OCI-LY3 (cell line): ENCODE data around the gene PPAT.
"Not testable (repeated sequence)": the region's sequence is repeated elsewhere in the genome, so short reads cannot be mapped to it uniquely, and the experiment has no call there.

Experiments
- H2AFZ ChIP-seq: fragments of 200-600, 300-600 bp; shearing (Covaris generic); 2 replicates; pipeline ENCODE4 v1.6.0; 2014; ENCODE audit warnings: antibody characterized with exemption, low read depth, low read length
- H3K27ac ChIP-seq: fragments of 200-600, 300-600 bp; sonication (generic); 2 replicates; pipeline ENCODE4 v1.5.1; 2014; ENCODE audit warnings: mild to moderate bottlenecking, low read length, moderate library complexity, mixed read lengths
- H3K27me3 ChIP-seq: fragments of 200-600, 300-600 bp; sonication (generic); 2 replicates; pipeline ENCODE4 v1.6.1; 2014; ENCODE audit warnings: low read depth, low read length, mixed read lengths
- H3K36me3 ChIP-seq: fragments of 200-600, 300-600 bp; sonication (generic); replicated peaks from 2 replicates; pipeline ENCODE3; 2014; ENCODE audit warnings: low read depth, low read length, mixed read lengths
- H3K4me1 ChIP-seq: fragments of 300-600, 200-600 bp; sonication (generic); 2 replicates; pipeline ENCODE4 v1.6.1; 2014; ENCODE audit warnings: low read length, mixed read lengths
- H3K4me2 ChIP-seq: fragments of 200-600, 300-600 bp; sonication (generic); 2 replicates; pipeline ENCODE4 v1.6.1; 2014; ENCODE audit warnings: low read length, mixed read lengths
- H3K4me3 ChIP-seq: fragments of 300-600, 200-600 bp; sonication (generic); 2 replicates; pipeline ENCODE4 v1.5.1; 2014; ENCODE audit warnings: antibody characterized with exemption, mild to moderate bottlenecking, low read length, moderate library complexity
- H3K79me2 ChIP-seq: fragments of 300-600, 200-600 bp; shearing (Covaris generic); 2 replicates; pipeline ENCODE4 v1.6.1; 2014; ENCODE audit warnings: mild to moderate bottlenecking, low read length, mixed read lengths
- H3K9ac ChIP-seq: fragments of 300-600, 200-600 bp; shearing (Covaris generic); 2 replicates; pipeline ENCODE4 v1.6.0; 2014; ENCODE audit warnings: mild to moderate bottlenecking, low read length, moderate library complexity
- H3K9me3 ChIP-seq: fragments of 200-600, 300-600 bp; shearing (Covaris generic); 2 replicates; pipeline ENCODE4 v1.6.1; 2014; ENCODE audit warnings: low read length, mixed read lengths; ENCODE audit not compliant: insufficient read depth
- H4K20me1 ChIP-seq: fragments of 200-600, 300-600 bp; sonication (generic); 2 replicates; pipeline ENCODE4 v1.6.1; 2016; ENCODE audit warnings: low read length, mixed read lengths; ENCODE audit not compliant: insufficient read depth
- CTCF ChIP-seq: fragments of 200-600, 300-600 bp; sonication (generic); IDR thresholded peaks from 2 replicates; pipeline ENCODE4 v1.5.1; 2014; ENCODE audit warnings: antibody characterized with exemption, low read length, low read depth
- EZH2phosphoT487 ChIP-seq: fragments of 200-600 bp; shearing (Covaris generic); IDR thresholded peaks from 2 replicates; pipeline ENCODE4 v1.6.1; 2018; ENCODE audit warnings: antibody characterized with exemption, mixed run types, low read depth

Gene PPAT

GRCh38 chr4:56469489-56470210 lies 34.2 kb upstream of the PPAT start:
- peaks cover 67% of the 10 kb centered on the region for H3K79me2 ChIP-seq
- H3K9ac ChIP-seq = peak overlapping the region; percentile 89
- H3K36me3 ChIP-seq = peaks cover 39% of the 10 kb centered on the region
- H3K27ac ChIP-seq = no peak overlapping the region
- H3K27me3 ChIP-seq = no peaks in the 10 kb centered on the region
- H3K4me3 ChIP-seq = peak overlapping the region; percentile 91
- H3K4me2 ChIP-seq = peak overlapping the region; percentile 79
- no peak overlapping the region for H2AFZ ChIP-seq
- H3K4me1 ChIP-seq = peaks cover 23% of the 10 kb centered on the region
- no peaks in the 10 kb centered on the region for H3K9me3 ChIP-seq
- peaks cover 20% of the 10 kb centered on the region for H4K20me1 ChIP-seq
- no peak for TF ChIP-seq EZH2phosphoT487
- TF ChIP-seq CTCF = no peak

GRCh38 chr4:56468097-56468422 lies 32.6 kb upstream of the PPAT start:
- H3K27ac ChIP-seq = peak overlapping the region; percentile 82
- H3K4me3 ChIP-seq = peak overlapping the region; percentile 91
- peaks cover 23% of the 10 kb centered on the region for H3K4me1 ChIP-seq
- H2AFZ ChIP-seq = peak overlapping the region; percentile 19; the same call in 1 of the 2 replicates
- H3K4me2 ChIP-seq = peak overlapping the region; percentile 79
- H3K27me3 ChIP-seq = no peaks in the 10 kb centered on the region
- peaks cover 20% of the 10 kb centered on the region for H4K20me1 ChIP-seq
- TF ChIP-seq EZH2phosphoT487 (no peak), CTCF (no peak)
- H3K36me3 ChIP-seq = peaks cover 40% of the 10 kb centered on the region
- H3K9ac ChIP-seq = peak overlapping the region; percentile 89
- H3K79me2 ChIP-seq = peaks cover 76% of the 10 kb centered on the region
- H3K9me3 ChIP-seq = no peaks in the 10 kb centered on the region

GRCh38 chr4:56467284-56468096 lies 32.1 kb upstream of the PPAT start, which contains the start of gene SRP72:
Gene SRP72 (plus strand): TSS chr4:56467617. CDS start chr4:56467636, 19 bp downstream.
- H3K4me3 ChIP-seq = peak within 1 kb of the TSS; percentile 91
- H3K27me3 ChIP-seq = no peaks in the 10 kb centered on the region
- H3K36me3 ChIP-seq = peaks cover 36% of the 10 kb centered on the region
- H3K9me3 ChIP-seq = no peaks in the 10 kb centered on the region
- H2AFZ ChIP-seq = peak within 1 kb of the TSS; percentile 60
- TF ChIP-seq CTCF (no peak), EZH2phosphoT487 (no peak)
- H3K4me2 ChIP-seq = peak within 1 kb of the TSS; percentile 79
- peaks cover 23% of the 10 kb centered on the region for H3K4me1 ChIP-seq
- peaks cover 20% of the 10 kb centered on the region for H4K20me1 ChIP-seq
- H3K27ac ChIP-seq = peak within 1 kb of the TSS; percentile 82
- H3K9ac ChIP-seq = peak within 1 kb of the TSS; percentile 89
- H3K79me2 ChIP-seq = peaks cover 78% of the 10 kb centered on the region

DNA sequence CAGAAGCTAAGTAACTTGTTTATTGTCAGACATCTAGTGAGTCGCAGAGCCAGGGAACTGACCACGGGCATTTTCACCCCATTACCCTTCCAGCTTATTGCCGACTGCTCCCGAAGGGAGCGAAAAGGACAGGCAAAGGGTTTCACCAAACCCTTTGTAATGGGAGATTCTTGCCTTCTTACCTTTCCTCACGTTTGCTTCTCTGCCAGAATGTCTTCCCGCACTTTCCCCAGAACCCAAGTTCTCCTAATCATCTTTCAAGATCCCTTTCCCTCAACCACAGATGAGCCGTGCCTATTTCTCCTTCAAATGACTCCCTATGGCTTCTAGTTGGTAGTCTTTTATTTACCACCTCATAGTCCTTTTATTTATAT lies 31.5 kb upstream of the PPAT start:
- peaks cover 20% of the 10 kb centered on the region for H4K20me1 ChIP-seq
- peak overlapping the region; percentile 60 for H2AFZ ChIP-seq
- H3K4me1 ChIP-seq = peaks cover 23% of the 10 kb centered on the region
- H3K27me3 ChIP-seq = no peaks in the 10 kb centered on the region
- H3K9ac ChIP-seq = peak overlapping the region; percentile 89
- H3K4me2 ChIP-seq = peak overlapping the region; percentile 70
- H3K9me3 ChIP-seq = no peaks in the 10 kb centered on the region
- peak overlapping the region; percentile 82 for H3K27ac ChIP-seq
- peaks cover 39% of the 10 kb centered on the region for H3K36me3 ChIP-seq
- H3K4me3 ChIP-seq = peak overlapping the region; percentile 91
- peaks cover 83% of the 10 kb centered on the region for H3K79me2 ChIP-seq
- no peak for TF ChIP-seq EZH2phosphoT487
- no peak for TF ChIP-seq CTCF

DNA sequence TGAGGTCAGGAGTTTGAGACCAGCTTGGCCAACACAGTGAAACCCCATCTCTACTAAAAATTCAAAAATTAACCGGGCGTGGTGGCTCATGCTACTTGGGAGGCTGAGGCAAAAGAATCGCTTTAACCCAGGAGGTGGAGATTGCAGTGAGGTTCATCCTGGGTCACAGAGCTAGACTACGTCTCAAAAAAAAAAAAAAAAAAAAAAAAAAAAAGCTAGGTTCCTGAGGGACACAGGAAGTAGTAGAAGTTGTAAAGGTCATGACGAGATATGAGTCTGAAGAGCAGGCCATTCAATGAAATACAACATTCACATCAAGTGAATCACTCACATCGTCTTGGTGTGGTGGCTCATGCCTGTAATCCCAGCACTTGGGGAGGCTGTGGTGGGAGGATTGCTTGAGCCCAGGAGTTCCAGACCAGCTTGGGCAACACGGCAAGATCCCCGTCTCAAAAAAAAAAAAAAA lies 30.9 kb upstream of the PPAT start:
- H3K4me1 ChIP-seq = peaks cover 23% of the 10 kb centered on the region
- H3K27me3 ChIP-seq, H2AFZ ChIP-seq, H3K9me3 ChIP-seq: not testable (repeated sequence)
- peak overlapping the region; percentile 91 for H3K4me3 ChIP-seq
- peak overlapping the region; percentile 89 for H3K9ac ChIP-seq
- H3K79me2 ChIP-seq = peaks cover 82% of the 10 kb centered on the region
- peak overlapping the region; percentile 82 for H3K27ac ChIP-seq
- H3K36me3 ChIP-seq = peaks cover 39% of the 10 kb centered on the region
- H4K20me1 ChIP-seq = peaks cover 25% of the 10 kb centered on the region
- H3K4me2 ChIP-seq = peak overlapping the region; percentile 70
